BLaER1 (cell line): ENCODE data around the gene BPIFB6.

Experiments
- H3K27ac ChIP-seq: shearing (Covaris generic); formaldehyde crosslinking; 2 replicates; pipeline ENCODE4 v1.8.1; 2022
- H3K27me3 ChIP-seq: shearing (Covaris generic); formaldehyde crosslinking; 2 replicates; pipeline ENCODE4 v1.8.1; 2022
- H3K36me3 ChIP-seq: shearing (Covaris generic); formaldehyde crosslinking; 2 replicates; pipeline ENCODE4 v1.8.1; 2022
- H3K4me1 ChIP-seq: shearing (Covaris generic); formaldehyde crosslinking; 2 replicates; pipeline ENCODE4 v1.8.1; 2022
- H3K4me2 ChIP-seq: shearing (Covaris generic); formaldehyde crosslinking; 2 replicates; pipeline ENCODE4 v1.8.1; 2022
- H3K4me3 ChIP-seq: shearing (Covaris generic); formaldehyde crosslinking; 2 replicates; pipeline ENCODE4 v1.8.1; 2022
- H3K9ac ChIP-seq: shearing (Covaris generic); formaldehyde crosslinking; 2 replicates; pipeline ENCODE4 v1.8.1; 2022
- H3K9me3 ChIP-seq: shearing (Covaris generic); formaldehyde crosslinking; 2 replicates; pipeline ENCODE4 v1.8.1; 2022
- H4K20me1 ChIP-seq: shearing (Covaris generic); formaldehyde crosslinking; 2 replicates; pipeline ENCODE4 v1.8.1; 2022
- Cebpa-rat ChIP-seq: shearing (Covaris generic); IDR thresholded peaks from 2 replicates; pipeline ENCODE4 v1.8.1; 2022

Gene BPIFB6, protein sequence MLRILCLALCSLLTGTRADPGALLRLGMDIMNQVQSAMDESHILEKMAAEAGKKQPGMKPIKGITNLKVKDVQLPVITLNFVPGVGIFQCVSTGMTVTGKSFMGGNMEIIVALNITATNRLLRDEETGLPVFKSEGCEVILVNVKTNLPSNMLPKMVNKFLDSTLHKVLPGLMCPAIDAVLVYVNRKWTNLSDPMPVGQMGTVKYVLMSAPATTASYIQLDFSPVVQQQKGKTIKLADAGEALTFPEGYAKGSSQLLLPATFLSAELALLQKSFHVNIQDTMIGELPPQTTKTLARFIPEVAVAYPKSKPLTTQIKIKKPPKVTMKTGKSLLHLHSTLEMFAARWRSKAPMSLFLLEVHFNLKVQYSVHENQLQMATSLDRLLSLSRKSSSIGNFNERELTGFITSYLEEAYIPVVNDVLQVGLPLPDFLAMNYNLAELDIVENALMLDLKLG

DNA sequence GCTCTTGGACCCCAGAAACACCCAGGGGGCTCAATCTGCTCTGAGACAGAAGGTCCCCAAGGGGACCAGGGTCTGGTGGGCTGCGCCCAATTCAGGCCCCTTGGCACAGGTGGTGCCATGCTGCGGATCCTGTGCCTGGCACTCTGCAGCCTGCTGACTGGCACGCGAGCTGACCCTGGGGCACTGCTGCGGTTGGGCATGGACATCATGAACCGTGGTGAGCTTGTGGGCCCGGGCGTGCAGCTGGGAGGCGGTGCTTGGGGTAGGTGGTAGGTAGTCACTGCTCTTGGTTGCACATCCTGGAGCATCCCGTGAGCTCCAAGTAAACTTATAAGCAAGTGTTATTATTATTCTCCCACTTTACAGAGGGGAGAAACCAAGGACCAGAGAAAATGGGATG is at the start of gene BPIFB6:
Gene BPIFB6, plus strand, starts transcription at position 118 of the 400 bp plus-strand sequence. Its CDS starts 0 bp downstream, at position 118.
- no peak within 1 kb of the TSS for H3K4me3 ChIP-seq
- H3K4me1 ChIP-seq = 0 out of 2 replicates have a peak, but pooled peaks cover 4% of the 10 kb centered on the region
- no peak within 1 kb of the TSS for H3K9ac ChIP-seq
- TF ChIP-seq Cebpa-rat = no peak
- H3K9me3 ChIP-seq = no peaks in the 10 kb centered on the region
- H3K4me2 ChIP-seq = no peak within 1 kb of the TSS
- no peaks in the 10 kb centered on the region for H4K20me1 ChIP-seq
- H3K27me3 ChIP-seq = no peaks in the 10 kb centered on the region
- no peaks in the 10 kb centered on the region for H3K36me3 ChIP-seq
- no peak within 1 kb of the TSS for H3K27ac ChIP-seq

DNA sequence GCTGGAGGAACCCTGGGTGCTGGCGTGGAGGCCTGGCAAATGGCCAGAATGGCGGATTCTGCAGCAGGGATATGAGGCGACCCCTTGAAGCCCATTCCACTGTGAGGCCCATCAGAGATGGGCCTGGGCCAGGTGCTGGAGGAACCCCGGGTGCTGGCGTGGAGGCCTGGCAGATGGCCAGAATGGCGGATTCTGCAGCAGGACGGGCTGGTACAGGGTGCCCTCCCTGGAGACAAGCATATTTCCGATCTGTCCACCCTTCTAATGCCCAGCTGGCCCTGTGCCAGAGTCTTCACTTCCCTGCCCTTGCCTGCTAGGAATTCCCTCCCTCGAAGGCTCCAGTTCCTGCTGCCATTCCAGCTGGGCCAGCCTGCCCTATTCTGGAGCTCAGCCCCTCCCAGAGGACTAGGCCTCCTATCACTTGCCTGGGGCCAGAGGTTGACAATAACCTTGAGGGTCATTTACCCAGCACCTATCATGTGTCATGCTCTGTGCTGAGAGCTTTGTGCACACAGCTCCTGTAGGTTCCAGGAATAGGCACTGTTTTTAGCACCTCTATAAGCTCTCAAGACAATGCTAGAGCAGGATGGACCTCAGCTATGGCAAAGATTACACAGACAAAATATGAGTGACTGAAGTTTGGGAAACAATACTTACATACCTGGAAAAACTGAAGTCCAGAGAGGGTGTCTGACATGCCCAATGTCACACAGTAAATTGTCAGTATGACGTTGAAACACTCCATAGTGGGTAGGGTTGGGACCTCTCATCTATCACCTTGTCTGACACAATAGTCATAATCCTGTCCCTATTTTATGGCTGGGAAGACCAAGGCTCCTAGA is 48.6 kb upstream of the BPIFB6 start:
- peaks cover 79% of the 10 kb centered on the region for H3K4me1 ChIP-seq
- TF ChIP-seq Cebpa-rat = no peak
- no peaks in the 10 kb centered on the region for H3K9me3 ChIP-seq
- no peaks in the 10 kb centered on the region for H4K20me1 ChIP-seq
- H3K4me2 ChIP-seq = peak overlapping the region; percentile 61
- H3K4me3 ChIP-seq = no peak overlapping the region
- H3K9ac ChIP-seq = no peak overlapping the region; the same call in 1 of the 2 replicates
- H3K27ac ChIP-seq = peak overlapping the region; percentile 56
- no peaks in the 10 kb centered on the region for H3K27me3 ChIP-seq
- H3K36me3 ChIP-seq = no peaks in the 10 kb centered on the region

DNA sequence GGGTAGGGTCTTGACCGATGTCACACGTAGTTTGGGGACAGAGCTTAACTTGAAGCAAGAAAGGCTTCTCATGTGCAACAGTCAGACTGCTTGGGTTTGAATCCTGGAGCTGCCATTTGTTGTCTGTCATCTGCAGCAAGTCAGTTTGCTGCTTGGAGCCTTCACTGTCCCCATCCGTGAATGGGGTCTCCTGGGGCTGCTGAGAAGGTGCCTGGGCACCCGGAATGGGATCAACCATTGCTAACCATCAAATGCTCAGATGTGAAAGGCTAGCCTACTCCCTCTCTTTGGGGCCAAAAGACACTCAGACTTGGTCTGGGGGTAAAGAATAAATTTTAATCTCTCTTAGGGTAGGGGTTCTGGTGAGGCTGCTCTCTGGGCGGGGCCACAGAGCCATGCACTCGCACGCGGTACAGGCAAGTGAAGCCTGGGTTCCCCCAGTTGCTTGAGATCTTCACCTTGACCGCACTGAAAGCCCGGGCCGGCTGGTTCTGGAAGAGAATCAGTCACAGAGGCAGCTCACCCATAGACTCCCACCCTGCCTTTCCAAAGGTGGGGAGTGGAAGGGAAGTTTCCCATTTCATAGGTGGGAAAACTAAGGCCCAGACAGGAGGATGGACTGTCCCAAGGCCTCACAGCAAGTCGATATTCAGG is 47.9 kb upstream of the BPIFB6 start:
- no peak for TF ChIP-seq Cebpa-rat
- no peak overlapping the region for H3K9ac ChIP-seq
- H3K36me3 ChIP-seq = no peaks in the 10 kb centered on the region
- peak overlapping the region; percentile 14; the same call in 1 of the 2 replicates for H3K4me2 ChIP-seq
- H3K27ac ChIP-seq = no peak overlapping the region
- H3K4me1 ChIP-seq = peaks cover 79% of the 10 kb centered on the region
- H3K4me3 ChIP-seq = no peak overlapping the region
- H4K20me1 ChIP-seq = no peaks in the 10 kb centered on the region
- H3K9me3 ChIP-seq = no peaks in the 10 kb centered on the region
- no peaks in the 10 kb centered on the region for H3K27me3 ChIP-seq

DNA sequence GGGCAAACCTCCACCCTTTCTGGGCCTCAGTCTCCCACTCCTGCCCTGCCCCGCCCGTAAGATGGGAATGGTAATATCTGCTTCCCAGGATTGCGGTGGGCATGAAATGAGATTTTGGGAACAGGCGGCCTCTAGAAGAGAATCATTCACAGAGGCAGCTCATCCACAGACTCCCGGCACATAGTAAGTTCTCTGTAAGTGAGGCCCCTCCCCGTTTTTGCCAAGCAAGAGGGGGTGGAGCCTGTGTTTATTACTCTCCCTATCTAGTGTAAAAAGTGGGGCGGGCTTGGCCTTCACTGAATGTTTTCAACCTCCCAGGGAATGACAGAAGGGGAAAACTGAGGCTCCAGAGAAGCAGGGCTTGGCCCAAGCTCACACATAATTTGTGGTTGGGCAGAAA is 47.3 kb upstream of the BPIFB6 start:
- H3K36me3 ChIP-seq = no peaks in the 10 kb centered on the region
- H3K27ac ChIP-seq = no peak overlapping the region
- peak overlapping the region; percentile 14; the same call in 1 of the 2 replicates for H3K4me2 ChIP-seq
- no peaks in the 10 kb centered on the region for H3K27me3 ChIP-seq
- no peaks in the 10 kb centered on the region for H4K20me1 ChIP-seq
- no peak overlapping the region for H3K4me3 ChIP-seq
- no peaks in the 10 kb centered on the region for H3K9me3 ChIP-seq
- no peak overlapping the region for H3K9ac ChIP-seq
- peaks cover 74% of the 10 kb centered on the region for H3K4me1 ChIP-seq
- no peak for TF ChIP-seq Cebpa-rat

DNA sequence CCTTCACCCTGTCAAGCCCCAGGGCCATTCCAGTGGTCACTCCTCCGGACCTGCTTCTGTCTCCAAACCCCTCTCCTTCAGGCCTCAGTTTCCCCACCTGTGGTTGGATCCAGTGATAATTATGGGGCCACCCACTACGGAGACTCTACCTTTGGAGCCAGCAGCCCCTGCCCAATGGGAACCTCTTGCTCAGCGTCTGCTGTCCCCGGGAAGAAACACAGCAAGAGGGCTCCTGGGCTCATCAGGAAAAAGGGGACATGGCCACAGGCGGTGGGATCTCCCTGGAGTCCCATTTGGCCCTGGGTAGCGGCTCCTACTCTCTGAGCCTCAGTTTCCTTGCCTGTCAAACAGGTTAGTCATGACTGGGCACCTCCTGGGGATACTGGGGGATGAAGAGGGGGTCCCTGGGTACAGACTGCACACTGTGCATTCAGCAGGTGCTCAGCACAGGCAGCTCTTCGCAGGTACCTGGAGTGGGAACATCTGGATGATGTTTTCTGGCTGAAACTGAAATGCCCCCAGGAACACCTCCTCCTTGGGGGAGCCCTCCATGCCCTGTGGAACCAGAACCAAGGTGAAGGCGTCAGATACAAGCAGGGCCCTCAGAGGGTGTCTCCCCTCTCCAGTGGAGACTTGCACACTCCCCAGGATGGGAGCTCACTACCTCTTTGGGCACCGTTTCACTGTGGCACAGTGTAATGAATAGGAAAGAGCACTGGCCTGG is 46.7 kb upstream of the BPIFB6 start:
- no peak for TF ChIP-seq Cebpa-rat

DNA sequence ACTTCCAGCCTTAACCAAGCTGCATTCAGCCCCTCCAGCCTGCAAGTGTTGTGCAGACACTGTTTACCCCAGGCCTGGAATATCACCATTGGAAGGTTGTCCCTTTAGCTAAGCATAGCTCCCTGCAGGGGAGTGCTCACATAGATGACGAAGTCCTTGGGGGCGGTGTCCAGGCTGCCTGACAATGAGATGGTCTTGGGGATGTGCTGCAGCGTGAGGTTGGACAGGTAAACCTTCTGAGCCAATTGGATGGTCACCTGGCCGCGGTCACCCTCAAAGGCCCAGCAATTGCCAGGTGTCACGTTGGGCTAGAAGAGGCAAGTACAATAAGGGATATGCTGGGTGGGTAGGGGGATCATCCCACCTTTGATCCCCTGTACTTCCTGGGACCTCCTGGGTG is 45.9 kb upstream of the BPIFB6 start:
- Histone ChIP-seq H3K27ac (no peak overlapping the region), H3K9me3 (no peaks in the 10 kb centered on the region), H3K4me1 (peaks cover 74% of the 10 kb centered on the region)

More for the DNA sequence above, 46.7 kb upstream of the BPIFB6 start:
- Histone ChIP-seq H3K27me3 (no peaks in the 10 kb centered on the region), H3K36me3 (no peaks in the 10 kb centered on the region), H3K27ac (no peak overlapping the region), H3K9ac (no peak overlapping the region), H4K20me1 (no peaks in the 10 kb centered on the region), H3K9me3 (no peaks in the 10 kb centered on the region), H3K4me2 (peak overlapping the region; percentile 14; the same call in 1 of the 2 replicates), H3K4me3 (no peak overlapping the region), H3K4me1 (peaks cover 74% of the 10 kb centered on the region)

DNA sequence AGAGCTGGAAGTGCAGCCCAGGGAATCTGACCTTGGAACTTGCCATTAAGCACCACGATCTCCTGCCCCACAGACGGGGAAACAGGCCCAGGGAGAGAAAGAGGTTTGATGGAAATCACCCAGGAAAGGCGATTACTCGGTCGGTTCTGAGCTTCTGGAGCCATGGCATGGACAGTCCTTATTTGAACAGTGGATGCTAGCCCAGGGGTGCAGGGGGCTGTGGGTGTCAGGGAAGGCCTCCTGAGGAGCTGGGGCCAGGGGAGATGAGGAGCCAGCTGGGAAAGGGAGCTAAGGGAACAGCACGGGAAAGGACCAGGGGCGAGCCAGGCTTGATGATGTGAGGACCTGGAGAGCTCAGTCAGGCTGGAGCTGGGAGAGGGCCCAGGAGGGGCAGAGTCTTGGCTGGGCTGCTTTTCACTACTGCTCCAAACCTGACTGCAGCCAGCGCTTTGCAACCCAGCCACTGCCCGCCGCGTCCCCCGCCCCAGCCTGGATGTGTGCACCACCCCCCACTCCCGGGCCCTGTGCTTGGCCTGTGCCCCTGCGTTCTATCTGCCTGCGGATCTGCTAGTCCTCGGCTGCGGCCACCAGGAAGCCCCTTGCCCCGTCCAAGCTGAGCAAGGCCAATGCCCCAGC is 45.0 kb upstream of the BPIFB6 start:
- no peak for TF ChIP-seq Cebpa-rat
- H3K4me2 ChIP-seq = no peak overlapping the region
- H3K27me3 ChIP-seq = no peaks in the 10 kb centered on the region
- no peak overlapping the region for H3K4me3 ChIP-seq
- no peaks in the 10 kb centered on the region for H3K9me3 ChIP-seq
- H3K27ac ChIP-seq = peak overlapping the region; percentile 73
- H3K4me1 ChIP-seq = peaks cover 74% of the 10 kb centered on the region
- no peak overlapping the region for H3K9ac ChIP-seq
- H4K20me1 ChIP-seq = no peaks in the 10 kb centered on the region
- H3K36me3 ChIP-seq = no peaks in the 10 kb centered on the region

More for the DNA sequence above, 45.9 kb upstream of the BPIFB6 start:
- no peaks in the 10 kb centered on the region for H3K27me3 ChIP-seq
- H3K9ac ChIP-seq = no peak overlapping the region
- no peaks in the 10 kb centered on the region for H3K36me3 ChIP-seq
- no peak for TF ChIP-seq Cebpa-rat
- no peak overlapping the region for H3K4me2 ChIP-seq
- H4K20me1 ChIP-seq = no peaks in the 10 kb centered on the region
- no peak overlapping the region for H3K4me3 ChIP-seq

DNA sequence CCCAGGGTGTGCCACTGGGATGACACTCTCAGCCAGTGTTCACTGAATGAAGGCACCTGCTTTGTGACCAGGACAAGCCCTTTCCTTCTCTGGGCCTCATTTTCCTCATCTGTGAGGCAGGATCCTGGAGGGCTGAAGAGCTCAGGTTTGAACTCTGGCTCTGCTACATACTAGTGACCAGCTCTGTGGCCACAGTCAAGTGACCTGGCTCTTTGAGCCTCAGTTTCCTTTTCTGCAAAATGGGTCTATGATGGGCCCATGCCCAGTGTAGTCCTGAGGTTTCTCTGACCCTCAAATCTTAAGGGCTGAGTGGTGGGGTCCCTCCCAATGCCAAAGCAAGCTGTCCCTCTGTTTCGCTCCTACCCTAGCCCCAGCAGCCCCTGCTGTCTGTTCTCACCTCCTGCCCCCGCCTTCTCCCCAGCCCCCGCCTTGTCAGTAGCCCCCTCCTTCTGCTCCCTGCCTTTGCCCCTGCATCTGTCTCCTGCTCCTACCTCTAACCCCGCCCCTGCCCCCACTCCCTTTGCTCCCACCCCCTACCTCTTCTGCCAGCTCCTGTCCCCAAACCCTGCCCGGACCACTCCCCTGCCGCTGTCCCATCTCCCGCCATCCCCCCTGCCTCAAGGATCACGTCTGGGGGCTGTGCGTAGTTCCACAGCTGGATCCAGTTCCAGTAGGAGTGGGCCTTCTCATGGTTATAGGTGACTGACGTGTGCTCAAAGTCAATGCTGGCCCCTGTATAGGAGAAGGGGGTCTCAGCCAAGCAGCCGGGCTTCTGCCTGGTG is 44.2 kb upstream of the BPIFB6 start:
- Histone ChIP-seq H3K4me3 (no peak overlapping the region), H3K4me2 (peak overlapping the region; percentile 45), H3K9me3 (no peaks in the 10 kb centered on the region), H3K9ac (0 out of 2 replicates have a peak overlapping the region, but pooled peaks have one; percentile 16), H3K27ac (peak overlapping the region; percentile 73), H4K20me1 (no peaks in the 10 kb centered on the region), H3K36me3 (no peaks in the 10 kb centered on the region), H3K4me1 (peaks cover 78% of the 10 kb centered on the region), H3K27me3 (no peaks in the 10 kb centered on the region)
- no peak for TF ChIP-seq Cebpa-rat
